ENCODE results near the gene GSC.
"Not testable (repeated sequence)": the region's sequence is repeated elsewhere in the genome, so short reads cannot be mapped to it uniquely, and the experiment has no call there.

GSC gene

GRCh38 chr14:94746131-94746530 lies 23.8 kb downstream of the GSC start:
- H3K4me3 ChIP-seq = no peak overlapping the region
- no peak for DNase-seq (ENCODE audit: low spot score)
- no peak for TF ChIP-seq CTCF (IDR thresholded peaks at IDR 0.05)
- H3K27ac ChIP-seq = no peak overlapping the region

- DNase-seq (ENCODE audit: low spot score) = no peak
- Histone ChIP-seq H3K27ac (no peak overlapping the region), H3K4me3 (no peak overlapping the region)
- TF ChIP-seq CTCF (IDR thresholded peaks at IDR 0.05) = no peak
Observed at GRCh38 chr14:94738751-94739150, 31.2 kb downstream of the GSC start.

- Histone ChIP-seq H3K27ac (no peak overlapping the region), H3K4me3 (no peak overlapping the region)
- no peak for DNase-seq (ENCODE audit: low spot score)
- TF ChIP-seq CTCF (IDR thresholded peaks at IDR 0.05) = no peak
Observed at GRCh38 chr14:94738097-94738496, 31.8 kb downstream of the GSC start.

- H3K4me3 ChIP-seq = no peak overlapping the region
- H3K27ac ChIP-seq = no peak overlapping the region
- TF ChIP-seq CTCF (IDR thresholded peaks at IDR 0.05) = no peak
- DNase-seq (ENCODE audit: low spot score) = no peak
Observed at GRCh38 chr14:94728950-94729349, 41.0 kb downstream of the GSC start.

GRCh38 chr14:94728440-94728839 lies 41.5 kb downstream of the GSC start:
- H3K4me3 ChIP-seq; H3K27ac ChIP-seq; DNase-seq (ENCODE audit: low spot score): not testable (repeated sequence)

- not testable (repeated sequence) for H3K27ac ChIP-seq; DNase-seq (ENCODE audit: low spot score); H3K4me3 ChIP-seq
Observed at GRCh38 chr14:94726649-94727048, 43.3 kb downstream of the GSC start.

- H3K4me3 ChIP-seq = no peak overlapping the region
- no peak for TF ChIP-seq CTCF (IDR thresholded peaks at IDR 0.05)
- H3K27ac ChIP-seq = no peak overlapping the region
- DNase-seq (ENCODE audit: low spot score) = no peak
Observed at GRCh38 chr14:94724993-94725392, 44.9 kb downstream of the GSC start.

- no peak for DNase-seq (ENCODE audit: low spot score)
- no peak for TF ChIP-seq CTCF (IDR thresholded peaks at IDR 0.05)
- no peak overlapping the region for H3K27ac ChIP-seq
Observed at GRCh38 chr14:94722397-94722796, 47.5 kb downstream of the GSC start.

More at GRCh38 chr14:94722397-94722796, 47.5 kb downstream of the GSC start:
- H3K4me3 ChIP-seq = no peak overlapping the region

Data from coronary artery (tissue), 2 donors.